ENCODE measurements around the gene BNIP2. TPM values are rescaled to one million over a fixed set of nuclear protein-coding genes. Genes with fewer than 3 reads are reported as not detected.

The BNIP2 gene
- total RNA-seq, 1 experiment from 2014 or later = 53.1 TPM

DNA sequence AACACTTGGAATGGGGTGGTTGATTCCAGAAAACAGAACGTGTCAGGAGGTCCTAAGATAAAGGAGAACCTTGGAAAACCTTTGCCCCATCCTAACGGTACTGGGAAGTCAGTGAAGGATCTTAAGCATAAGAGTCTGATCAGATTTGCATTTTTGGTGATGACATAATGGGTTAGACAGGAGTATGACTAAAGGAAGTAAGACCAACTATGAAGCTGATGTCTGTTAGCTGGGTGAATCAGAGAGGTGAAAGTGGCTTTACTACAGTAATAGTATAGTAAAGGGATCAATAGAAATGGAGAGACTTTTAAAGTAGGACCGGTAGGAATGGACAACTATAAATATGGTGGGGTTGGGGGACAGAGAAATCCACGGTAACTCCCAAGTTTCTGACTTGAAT is 44.4 kb downstream of the BNIP2 start:
- no peak for ATAC-seq
- no peak for TF ChIP-seq RAD21 (IDR thresholded peaks at IDR 0.05; ENCODE audit: low read depth)
- no peak for TF ChIP-seq CEBPB (IDR thresholded peaks at IDR 0.05; ENCODE audit: low read depth)
- TF ChIP-seq EZH2 (IDR thresholded peaks at IDR 0.05) = no peak
- TF ChIP-seq CBX3 (IDR thresholded peaks at IDR 0.05; ENCODE audit: low read depth) = no peak
- TF ChIP-seq ELF1 (IDR thresholded peaks at IDR 0.05; ENCODE audit: borderline replicate concordance, low read depth) = no peak
- TF ChIP-seq POLR2AphosphoS5 (IDR thresholded peaks at IDR 0.05; ENCODE audit: low read depth, low read length) = no peak
- no peak for TF ChIP-seq POLR2A (IDR thresholded peaks at IDR 0.05; ENCODE audit: borderline replicate concordance, extremely low read depth, insufficient read depth, insufficient read length)
- TF ChIP-seq FOSL1 (IDR thresholded peaks at IDR 0.05; ENCODE audit: low read depth) = no peak
- TF ChIP-seq SIN3A (IDR thresholded peaks at IDR 0.05; ENCODE audit: low read depth) = no peak
- TF ChIP-seq, protein P1, sequence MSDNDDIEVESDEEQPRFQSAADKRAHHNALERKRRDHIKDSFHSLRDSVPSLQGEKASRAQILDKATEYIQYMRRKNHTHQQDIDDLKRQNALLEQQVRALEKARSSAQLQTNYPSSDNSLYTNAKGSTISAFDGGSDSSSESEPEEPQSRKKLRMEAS (IDR thresholded peaks at IDR 0.05) = no peak
- TF ChIP-seq, protein P2, sequence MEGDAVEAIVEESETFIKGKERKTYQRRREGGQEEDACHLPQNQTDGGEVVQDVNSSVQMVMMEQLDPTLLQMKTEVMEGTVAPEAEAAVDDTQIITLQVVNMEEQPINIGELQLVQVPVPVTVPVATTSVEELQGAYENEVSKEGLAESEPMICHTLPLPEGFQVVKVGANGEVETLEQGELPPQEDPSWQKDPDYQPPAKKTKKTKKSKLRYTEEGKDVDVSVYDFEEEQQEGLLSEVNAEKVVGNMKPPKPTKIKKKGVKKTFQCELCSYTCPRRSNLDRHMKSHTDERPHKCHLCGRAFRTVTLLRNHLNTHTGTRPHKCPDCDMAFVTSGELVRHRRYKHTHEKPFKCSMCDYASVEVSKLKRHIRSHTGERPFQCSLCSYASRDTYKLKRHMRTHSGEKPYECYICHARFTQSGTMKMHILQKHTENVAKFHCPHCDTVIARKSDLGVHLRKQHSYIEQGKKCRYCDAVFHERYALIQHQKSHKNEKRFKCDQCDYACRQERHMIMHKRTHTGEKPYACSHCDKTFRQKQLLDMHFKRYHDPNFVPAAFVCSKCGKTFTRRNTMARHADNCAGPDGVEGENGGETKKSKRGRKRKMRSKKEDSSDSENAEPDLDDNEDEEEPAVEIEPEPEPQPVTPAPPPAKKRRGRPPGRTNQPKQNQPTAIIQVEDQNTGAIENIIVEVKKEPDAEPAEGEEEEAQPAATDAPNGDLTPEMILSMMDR (IDR thresholded peaks at IDR 0.05 in 2 of 3, conservative IDR thresholded peaks at IDR 0.05 in 1 of 3; ENCODE audit: borderline replicate concordance in 1 of 3, insufficient read depth in 1 of 3, low read depth in 2 of 3, low read length in 2 of 3) = no peak
- TF ChIP-seq, protein P3, sequence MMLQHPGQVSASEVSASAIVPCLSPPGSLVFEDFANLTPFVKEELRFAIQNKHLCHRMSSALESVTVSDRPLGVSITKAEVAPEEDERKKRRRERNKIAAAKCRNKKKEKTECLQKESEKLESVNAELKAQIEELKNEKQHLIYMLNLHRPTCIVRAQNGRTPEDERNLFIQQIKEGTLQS (IDR thresholded peaks at IDR 0.05) = no peak
- TF ChIP-seq ZFX (IDR thresholded peaks at IDR 0.05) = no peak
- TF ChIP-seq EZH2phosphoT487 (IDR thresholded peaks at IDR 0.05; ENCODE audit: borderline replicate concordance) = no peak
- TF ChIP-seq ZNF274 (IDR thresholded peaks at IDR 0.05; ENCODE audit: low read depth, low read length) = no peak
- TF ChIP-seq, protein P4, sequence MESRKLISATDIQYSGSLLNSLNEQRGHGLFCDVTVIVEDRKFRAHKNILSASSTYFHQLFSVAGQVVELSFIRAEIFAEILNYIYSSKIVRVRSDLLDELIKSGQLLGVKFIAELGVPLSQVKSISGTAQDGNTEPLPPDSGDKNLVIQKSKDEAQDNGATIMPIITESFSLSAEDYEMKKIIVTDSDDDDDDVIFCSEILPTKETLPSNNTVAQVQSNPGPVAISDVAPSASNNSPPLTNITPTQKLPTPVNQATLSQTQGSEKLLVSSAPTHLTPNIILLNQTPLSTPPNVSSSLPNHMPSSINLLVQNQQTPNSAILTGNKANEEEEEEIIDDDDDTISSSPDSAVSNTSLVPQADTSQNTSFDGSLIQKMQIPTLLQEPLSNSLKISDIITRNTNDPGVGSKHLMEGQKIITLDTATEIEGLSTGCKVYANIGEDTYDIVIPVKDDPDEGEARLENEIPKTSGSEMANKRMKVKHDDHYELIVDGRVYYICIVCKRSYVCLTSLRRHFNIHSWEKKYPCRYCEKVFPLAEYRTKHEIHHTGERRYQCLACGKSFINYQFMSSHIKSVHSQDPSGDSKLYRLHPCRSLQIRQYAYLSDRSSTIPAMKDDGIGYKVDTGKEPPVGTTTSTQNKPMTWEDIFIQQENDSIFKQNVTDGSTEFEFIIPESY (IDR thresholded peaks at IDR 0.05; ENCODE audit: extremely low read depth, insufficient replicate concordance, low read length) = no peak
- TF ChIP-seq TCF7L2 (IDR thresholded peaks at IDR 0.05; ENCODE audit: borderline replicate concordance, extremely low read depth, insufficient read depth, insufficient read length) = no peak
- no peak for TF ChIP-seq SRF (IDR thresholded peaks at IDR 0.05; ENCODE audit: low read depth)

More for the DNA sequence above, 44.4 kb downstream of the BNIP2 start:
- intact Hi-C loops (cut with micrococcal nuclease) = no loop called here
- Histone ChIP-seq H3K27ac (ENCODE audit: low read depth, low read length) (no peak overlapping the region), H3K9me3 (ENCODE audit: control insufficient read depth in 1 of 2, insufficient read depth in 1 of 2, low read depth in 1 of 2, low read length in 2 of 2) (no peaks in the 10 kb centered on the region), H3K4me1 (ENCODE audit: control insufficient read depth in 1 of 2, insufficient read depth in 2 of 2, low read length in 2 of 2) (no peaks in the 10 kb centered on the region), H2AFZ (ENCODE audit: low read depth, low read length, poor library complexity, severe bottlenecking) (no peak overlapping the region), H3K9ac (ENCODE audit: low read length) (no peak overlapping the region), H3K27me3 (ENCODE audit: insufficient read depth, low read length) (no peaks in the 10 kb centered on the region), H3K4me2 (ENCODE audit: low read length) (no peak overlapping the region), H4K20me1 (ENCODE audit: insufficient read depth) (no peaks in the 10 kb centered on the region), H3K79me2 (ENCODE audit: insufficient read depth, low read length) (peaks cover 47% of the 10 kb centered on the region), H3K4me3 (replicated peaks in 1 of 2; ENCODE audit: low read depth in 1 of 2, low read length in 2 of 2) (no peak overlapping the region), H3K9me2 (ENCODE audit: insufficient read depth) (no peaks in the 10 kb centered on the region), H3K36me3 (ENCODE audit: control insufficient read depth in 1 of 2, insufficient read depth in 2 of 2, low read length in 2 of 2) (peaks cover 7 to 14% of the 10 kb centered on the region in 2 experiments)
- RAD21 ChIA-PET (ENCODE audit: low non-redundant PET in 1 of 2, low total read pairs in 2 of 2, uncharacterized antibody in 2 of 2, unreplicated experiment in 2 of 2) = no interaction called here
- no peak for DNase-seq (ENCODE audit: low read depth, low spot score)
- BruUV-seq (replicated peaks) = no TSS peak
- POLR2A ChIA-PET = no interaction called here
- CTCF ChIA-PET = interaction anchor here (1.2 to 1.7 kb wide), 2 partner anchors 11 to 112 kb away, joined by 3 to 5 read pairs; no protein-coding TSS in a partner anchor

Data from HCT116 (cell line).